ENCODE measurements around the gene NLRP6.
A peak's percentile ranks its signal among the peaks of the same experiment; 100 is the strongest.
"Not testable (repeated sequence)": the region's sequence is repeated elsewhere in the genome, so short reads cannot be mapped to it uniquely, and the experiment has no call there.

Gene NLRP6

DNA sequence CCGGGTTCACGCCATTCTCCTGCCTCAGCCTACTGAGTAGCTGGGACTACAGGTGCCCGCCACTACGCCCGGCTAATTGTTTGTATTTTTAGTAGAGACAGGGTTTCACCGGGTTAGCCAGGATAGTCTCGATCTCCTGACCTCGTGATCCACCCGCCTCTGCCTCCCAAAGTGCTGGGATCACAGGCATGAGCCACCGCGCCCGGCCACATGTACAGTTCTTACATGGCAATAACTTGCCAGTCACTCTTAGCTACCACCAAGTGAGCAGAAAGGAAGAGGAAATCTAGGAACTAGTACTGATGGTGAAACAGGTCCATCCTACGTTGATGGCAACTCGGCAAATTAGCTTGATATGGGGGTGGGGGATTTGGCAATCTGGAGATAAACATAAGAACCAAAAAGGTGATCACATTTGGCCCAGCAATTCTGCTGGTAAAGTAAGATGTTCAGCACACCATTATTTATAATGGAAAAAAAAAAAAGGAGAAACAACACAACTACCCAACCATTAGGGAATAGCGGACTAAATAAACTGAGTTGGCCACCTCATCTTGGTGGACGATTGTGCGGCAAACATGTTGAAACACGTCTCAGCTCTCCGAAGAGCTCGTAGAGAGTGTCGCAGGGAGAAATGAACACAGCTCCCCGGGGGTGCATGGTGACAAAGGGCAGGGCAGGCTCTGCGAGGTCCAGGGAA is 5.3 kb downstream of the NLRP6 start:
- Histone ChIP-seq H3K9me3 (ENCODE audit: insufficient read depth, low read depth, low read length) (no peaks in the 10 kb centered on the region), H3K4me1 (ENCODE audit: insufficient read depth, low read length) (0 out of 2 replicates have a peak, but pooled peaks cover 4% of the 10 kb centered on the region), H3K36me3 (ENCODE audit: insufficient read depth, low read length) (no peaks in the 10 kb centered on the region), H3K27ac (ENCODE audit: low read depth, low read length) (no peak overlapping the region), H3K4me3 (ENCODE audit: low read length) (no peak overlapping the region), H3K27me3 (ENCODE audit: insufficient read depth, low read length) (peaks cover 69% of the 10 kb centered on the region), H3K9ac (ENCODE audit: low read depth, low read length) (no peak overlapping the region)
- WGBS = 90% methylated on average over 23 of the region's 23 CpGs

GRCh38 chr11:284105-285020 is 6.2 kb downstream of the NLRP6 start:
- 88% methylated on average over 24 of the region's 24 CpGs for WGBS
- H3K9me3 ChIP-seq (ENCODE audit: insufficient read depth, low read depth, low read length) = no peaks in the 10 kb centered on the region
- H3K9ac ChIP-seq (ENCODE audit: low read depth, low read length) = no peak overlapping the region
- H3K36me3 ChIP-seq (ENCODE audit: insufficient read depth, low read length) = no peaks in the 10 kb centered on the region
- H3K27ac ChIP-seq (ENCODE audit: low read depth, low read length) = no peak overlapping the region
- H3K4me3 ChIP-seq (ENCODE audit: low read length) = no peak overlapping the region
- H3K4me1 ChIP-seq (ENCODE audit: insufficient read depth, low read length) = 0 out of 2 replicates have a peak, but pooled peaks cover 4% of the 10 kb centered on the region
- H3K27me3 ChIP-seq (ENCODE audit: insufficient read depth, low read length) = peaks cover 61% of the 10 kb centered on the region

GRCh38 chr11:285021-285893 is 7.0 kb downstream of the NLRP6 start:
- H3K9ac ChIP-seq (ENCODE audit: low read depth, low read length) = no peak overlapping the region
- WGBS = 90% methylated on average over 29 of the region's 29 CpGs
- H3K4me3 ChIP-seq (ENCODE audit: low read length) = no peak overlapping the region
- H3K36me3 ChIP-seq (ENCODE audit: insufficient read depth, low read length) = 0 out of 2 replicates have a peak, but pooled peaks cover under 1% of the 10 kb centered on the region
- H3K27ac ChIP-seq (ENCODE audit: low read depth, low read length) = no peak overlapping the region
- H3K4me1 ChIP-seq (ENCODE audit: insufficient read depth, low read length) = 0 out of 2 replicates have a peak, but pooled peaks cover 9% of the 10 kb centered on the region
- peaks cover 52% of the 10 kb centered on the region for H3K27me3 ChIP-seq (ENCODE audit: insufficient read depth, low read length)
- H3K9me3 ChIP-seq (ENCODE audit: insufficient read depth, low read depth, low read length) = no peaks in the 10 kb centered on the region

GRCh38 chr11:285894-286220 is 7.7 kb downstream of the NLRP6 start:
- Histone ChIP-seq H3K36me3 (ENCODE audit: insufficient read depth, low read length) (0 out of 2 replicates have a peak, but pooled peaks cover 5% of the 10 kb centered on the region), H3K9ac (ENCODE audit: low read depth, low read length) (no peak overlapping the region), H3K9me3 (ENCODE audit: insufficient read depth, low read depth, low read length) (no peaks in the 10 kb centered on the region), H3K27ac (ENCODE audit: low read depth, low read length) (no peak overlapping the region), H3K4me1 (ENCODE audit: insufficient read depth, low read length) (peaks cover 14% of the 10 kb centered on the region), H3K4me3 (ENCODE audit: low read length) (no peak overlapping the region), H3K27me3 (ENCODE audit: insufficient read depth, low read length) (peaks cover 46% of the 10 kb centered on the region)
- 93% methylated on average over 8 of the region's 8 CpGs for WGBS

DNA sequence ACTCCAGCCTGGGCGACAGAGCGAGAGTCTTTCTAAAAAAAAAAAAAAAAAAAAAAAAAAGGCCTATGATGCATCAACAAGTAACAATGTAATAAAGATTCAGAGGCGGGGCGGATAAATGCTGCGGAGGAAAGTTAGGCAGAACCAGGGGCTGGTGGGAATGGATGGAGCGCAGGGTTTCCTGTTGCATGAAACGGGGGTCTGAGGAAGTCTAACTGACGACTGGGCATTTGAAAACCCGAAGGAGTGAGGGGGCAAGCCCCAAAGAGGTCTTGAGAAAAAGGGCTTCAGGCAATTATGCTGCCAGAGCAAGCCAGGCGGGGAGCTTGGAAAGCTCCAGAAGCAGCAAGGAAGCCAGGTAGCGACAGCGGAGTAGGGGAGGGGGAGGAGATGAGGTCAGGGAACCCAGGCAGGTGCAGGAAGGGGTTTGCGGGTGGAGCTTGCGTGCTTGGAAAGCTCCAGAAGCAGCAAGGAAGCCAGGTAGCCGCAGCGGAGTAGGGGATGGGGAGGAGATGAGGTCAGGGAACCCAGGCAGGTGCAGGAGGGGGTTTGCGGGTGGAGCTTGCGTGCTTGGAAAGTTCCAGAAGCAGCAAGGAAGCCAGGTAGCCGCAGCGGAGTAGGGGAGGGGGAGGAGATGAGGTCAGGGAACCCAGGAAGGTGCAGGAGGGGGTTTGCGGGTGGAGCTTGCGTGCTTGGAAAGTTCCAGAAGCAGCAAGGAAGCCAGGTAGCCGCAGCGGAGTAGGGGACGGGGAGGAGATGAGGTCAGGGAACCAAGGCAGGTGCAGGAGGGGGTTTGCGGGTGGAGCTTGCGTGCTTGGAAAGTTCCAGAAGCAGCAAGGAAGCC is 9.0 kb downstream of the NLRP6 start:
- H3K9ac ChIP-seq (ENCODE audit: low read depth, low read length); H3K36me3 ChIP-seq (ENCODE audit: insufficient read depth, low read length); H3K27ac ChIP-seq (ENCODE audit: low read depth, low read length); H3K9me3 ChIP-seq (ENCODE audit: insufficient read depth, low read depth, low read length): not testable (repeated sequence)
- 91% methylated on average over 25 of the region's 27 CpGs for WGBS
- H3K27me3 ChIP-seq (ENCODE audit: insufficient read depth, low read length) = peaks cover 33% of the 10 kb centered on the region
- peaks cover 20% of the 10 kb centered on the region for H3K4me1 ChIP-seq (ENCODE audit: insufficient read depth, low read length)
- peak overlapping the region; percentile 57; the same call in 1 of the 2 replicates for H3K4me3 ChIP-seq (ENCODE audit: low read length)

- Histone ChIP-seq H3K4me1 (ENCODE audit: insufficient read depth, low read length) (peaks cover 20% of the 10 kb centered on the region), H3K9ac (ENCODE audit: low read depth, low read length) (peak overlapping the region; percentile 19; the same call in 1 of the 2 replicates), H3K9me3 (ENCODE audit: insufficient read depth, low read depth, low read length) (no peaks in the 10 kb centered on the region), H3K36me3 (ENCODE audit: insufficient read depth, low read length) (peaks cover 11% of the 10 kb centered on the region; the same call in 1 of the 2 replicates), H3K27me3 (ENCODE audit: insufficient read depth, low read length) (peaks cover 25% of the 10 kb centered on the region), H3K27ac (ENCODE audit: low read depth, low read length) (no peak overlapping the region), H3K4me3 (ENCODE audit: low read length) (peak overlapping the region; percentile 57)
- 41% methylated on average over 41 of the region's 41 CpGs for WGBS
Measured at GRCh38 chr11:287821-288477, 9.7 kb downstream of the NLRP6 start.

DNA sequence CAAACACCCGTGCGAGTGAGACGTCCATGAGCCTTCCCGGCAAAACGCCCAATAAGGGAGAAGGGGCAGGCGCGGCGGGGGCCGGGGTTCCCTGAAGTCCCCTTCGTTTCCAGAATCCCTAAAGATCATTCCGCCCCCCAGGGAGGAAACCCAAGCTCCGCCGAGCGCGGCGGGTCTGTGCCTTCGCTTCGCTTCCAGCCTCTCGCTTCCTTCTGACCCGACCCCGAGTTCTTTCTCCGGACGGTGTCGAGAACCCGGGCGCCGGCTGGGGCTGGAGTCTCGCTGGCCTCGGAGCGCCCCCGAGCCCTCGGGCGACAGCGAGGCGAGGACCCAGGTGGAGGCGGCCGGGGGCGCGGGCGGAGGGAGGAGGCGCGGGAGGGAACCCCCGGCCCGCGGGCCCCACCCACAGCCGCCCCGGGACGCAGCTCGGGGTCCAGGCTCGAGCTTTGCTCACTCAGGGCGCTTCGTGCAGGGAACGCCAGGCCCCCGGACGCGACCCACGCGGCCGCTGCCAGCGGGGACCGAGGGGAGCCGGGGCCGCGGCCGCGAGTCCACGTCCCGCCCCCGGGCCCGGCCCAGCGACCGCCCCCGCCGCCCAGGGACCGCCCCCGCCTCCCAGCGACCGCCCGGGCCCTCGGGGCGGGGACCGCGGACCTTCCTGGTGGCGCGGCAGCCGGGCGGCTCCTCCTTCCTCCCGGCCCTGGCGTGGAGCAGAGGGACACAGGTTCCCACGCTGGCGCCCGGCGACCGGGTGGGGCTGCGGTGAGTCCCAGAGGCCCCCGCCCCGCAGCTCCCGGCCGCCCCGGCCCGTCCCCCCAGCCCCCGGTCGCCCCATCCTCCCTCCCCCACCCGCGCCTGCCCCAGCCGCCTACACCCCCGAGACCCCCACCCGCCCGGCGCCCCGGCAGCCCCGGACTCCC is 10.5 kb downstream of the NLRP6 start, which contains the start of gene PGGHG:
Gene PGGHG (plus strand): TSS at position 649 of the 920 bp plus-strand sequence. CDS start 691 bp downstream, outside the sequence.
- peaks cover 23% of the 10 kb centered on the region for H3K27me3 ChIP-seq (ENCODE audit: insufficient read depth, low read length)
- H3K4me3 ChIP-seq (ENCODE audit: low read length) = peak within 1 kb of the TSS; percentile 57
- peak within 1 kb of the TSS; percentile 35; the same call in 1 of the 2 replicates for H3K9ac ChIP-seq (ENCODE audit: low read depth, low read length)
- H3K27ac ChIP-seq (ENCODE audit: low read depth, low read length) = no peak within 1 kb of the TSS
- H3K36me3 ChIP-seq (ENCODE audit: insufficient read depth, low read length) = peaks cover 16% of the 10 kb centered on the region; the same call in 1 of the 2 replicates
- no peaks in the 10 kb centered on the region for H3K9me3 ChIP-seq (ENCODE audit: insufficient read depth, low read depth, low read length)
- under 1% methylated on average over 93 of the region's 112 CpGs for WGBS
- H3K4me1 ChIP-seq (ENCODE audit: insufficient read depth, low read length) = peaks cover 20% of the 10 kb centered on the region

GRCh38 chr11:289398-289711 is 11.1 kb downstream of the NLRP6 start:
- H3K4me1 ChIP-seq (ENCODE audit: insufficient read depth, low read length) = peaks cover 20% of the 10 kb centered on the region
- H3K36me3 ChIP-seq (ENCODE audit: insufficient read depth, low read length) = peaks cover 23% of the 10 kb centered on the region
- peak overlapping the region; percentile 44 for H3K4me3 ChIP-seq (ENCODE audit: low read length)
- 51% methylated on average over 9 of the region's 14 CpGs for WGBS
- no peaks in the 10 kb centered on the region for H3K9me3 ChIP-seq (ENCODE audit: insufficient read depth, low read depth, low read length)
- H3K9ac ChIP-seq (ENCODE audit: low read depth, low read length) = no peak overlapping the region; the same call in 1 of the 2 replicates
- H3K27me3 ChIP-seq (ENCODE audit: insufficient read depth, low read length) = peaks cover 23% of the 10 kb centered on the region
- no peak overlapping the region for H3K27ac ChIP-seq (ENCODE audit: low read depth, low read length)
